GM12872 (cell line): ENCODE results near the gene SRP54.

Experiments
- CTCF ChIP-seq: IDR thresholded peaks from 3 replicates; pipeline ENCODE4 v1.5.1; 2011; ENCODE audit warnings: low read depth, mild to moderate bottlenecking, low read length, moderate library complexity; ENCODE audit not compliant: insufficient read depth

SRP54 gene

GRCh38 chr14:35001621-35002020 lies 18.8 kb downstream of the SRP54 start:
- no peak for TF ChIP-seq CTCF

- TF ChIP-seq CTCF: no peak
Measured at GRCh38 chr14:35004839-35005238, 22.0 kb downstream of the SRP54 start.

GRCh38 chr14:35016568-35016967 lies 33.8 kb downstream of the SRP54 start:
- no peak for TF ChIP-seq CTCF

GRCh38 chr14:35020713-35021112 lies 37.9 kb downstream of the SRP54 start:
- no peak for TF ChIP-seq CTCF

GRCh38 chr14:35028435-35028834 lies 45.6 kb downstream of the SRP54 start:
- TF ChIP-seq CTCF: no peak

- no peak for TF ChIP-seq CTCF
Measured at GRCh38 chr14:35032562-35032961, 49.8 kb downstream of the SRP54 start.

GRCh38 chr14:35034440-35034833 lies 51.6 kb downstream of the SRP54 start:
- no peak for TF ChIP-seq CTCF

GRCh38 chr14:35042632-35043031 lies 59.8 kb downstream of the SRP54 start:
- no peak for TF ChIP-seq CTCF
